ENCODE results near the gene NUTM1.
"Not testable (repeated sequence)": the region's sequence is repeated elsewhere in the genome, so short reads cannot be mapped to it uniquely, and the experiment has no call there.

NUTM1 gene

DNA sequence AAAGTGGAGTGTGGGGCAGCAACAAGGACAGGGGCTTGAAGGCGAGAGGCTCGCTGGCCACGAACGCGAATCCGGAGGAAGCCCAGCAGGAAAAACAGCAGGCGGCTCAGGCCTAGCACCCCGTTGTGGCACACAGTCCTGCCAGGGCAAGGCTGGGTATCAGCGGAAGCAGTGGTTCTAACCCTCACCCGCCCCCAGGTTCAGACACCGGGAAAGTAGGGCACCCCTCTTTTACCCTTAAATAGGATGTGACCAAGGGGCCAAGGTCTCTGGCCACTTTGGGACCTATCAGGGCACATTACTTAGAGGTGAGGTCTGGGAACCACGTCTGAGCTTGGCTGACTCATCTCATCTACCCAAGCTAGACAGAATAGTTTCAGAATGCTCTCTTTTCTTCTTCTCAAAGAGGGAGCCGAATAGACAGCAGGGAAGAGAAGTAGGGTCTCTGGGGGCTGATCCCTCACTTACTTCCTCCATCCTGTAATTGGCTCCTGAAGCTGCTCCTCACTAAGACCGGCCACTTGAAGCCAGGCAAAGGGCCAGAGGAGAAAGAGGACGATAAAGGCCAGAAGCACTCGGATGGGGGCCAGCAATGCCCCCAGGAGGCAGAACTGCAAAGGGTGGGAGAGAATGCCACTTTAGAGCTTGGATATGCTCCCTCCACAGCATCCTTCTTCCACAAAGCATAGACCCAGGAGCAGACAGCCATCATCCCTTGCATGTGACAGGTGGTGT, 22.1 kb downstream of the NUTM1 start:
- DNase-seq = no peak

DNA sequence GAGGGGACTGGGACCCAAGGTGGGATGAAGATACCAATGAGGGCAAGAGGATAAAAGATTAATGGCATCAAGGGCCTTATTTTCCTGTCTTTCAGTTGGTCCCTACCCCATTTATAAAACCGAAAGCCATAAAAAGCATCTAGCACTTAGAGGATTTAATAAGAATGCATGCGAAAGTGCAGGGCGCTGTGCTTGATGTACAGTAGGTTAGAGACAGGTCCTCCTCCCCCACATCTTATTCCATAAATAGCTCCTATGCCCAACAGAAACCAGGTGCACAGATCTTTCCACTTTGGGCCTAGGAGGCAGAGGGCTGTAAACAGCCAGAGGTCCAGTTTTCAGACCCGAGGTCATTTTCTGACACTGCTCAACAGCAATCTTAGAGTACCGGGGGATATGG, 22.7 kb downstream of the NUTM1 start:
- DNase-seq = no peak

DNA sequence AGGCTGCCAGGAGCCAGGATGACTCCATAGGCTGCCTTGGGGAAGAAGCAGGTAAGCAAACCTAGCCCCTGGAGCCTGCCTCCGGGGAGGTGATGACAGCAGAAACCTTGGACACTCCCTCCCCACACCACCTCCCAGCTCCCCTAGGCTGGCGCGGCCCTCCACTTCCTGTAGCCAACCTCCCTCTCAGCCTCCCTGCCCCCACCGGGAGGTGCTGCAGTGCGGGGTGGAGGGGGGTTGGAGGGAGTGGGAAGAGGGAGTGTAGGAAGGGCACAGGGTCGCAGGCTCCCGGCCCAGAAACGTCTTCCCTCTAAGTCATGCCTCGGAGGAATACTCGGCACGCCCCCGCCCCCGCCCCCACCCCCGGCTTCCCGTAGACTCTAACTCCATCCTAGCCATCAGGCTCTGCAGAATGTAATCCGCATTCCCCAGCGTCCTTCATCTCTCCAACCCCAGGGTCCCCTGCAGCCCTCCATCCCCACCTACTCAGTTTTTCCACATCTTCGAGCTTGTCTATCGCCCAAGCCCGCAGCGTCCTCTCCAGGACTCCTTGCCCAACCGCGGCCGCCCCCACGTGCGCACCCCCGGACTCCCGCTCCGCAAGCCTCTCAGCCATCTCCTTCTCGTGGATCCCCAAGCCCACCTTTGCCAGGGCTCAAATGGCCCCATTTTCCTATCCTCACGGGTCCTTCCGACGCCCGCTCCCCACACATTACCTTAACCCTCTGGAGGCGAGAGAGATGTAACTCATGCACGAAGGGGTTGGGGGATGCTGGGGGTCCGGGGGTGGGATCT, 23.4 kb downstream of the NUTM1 start:
- DNase-seq = no peak

DNA sequence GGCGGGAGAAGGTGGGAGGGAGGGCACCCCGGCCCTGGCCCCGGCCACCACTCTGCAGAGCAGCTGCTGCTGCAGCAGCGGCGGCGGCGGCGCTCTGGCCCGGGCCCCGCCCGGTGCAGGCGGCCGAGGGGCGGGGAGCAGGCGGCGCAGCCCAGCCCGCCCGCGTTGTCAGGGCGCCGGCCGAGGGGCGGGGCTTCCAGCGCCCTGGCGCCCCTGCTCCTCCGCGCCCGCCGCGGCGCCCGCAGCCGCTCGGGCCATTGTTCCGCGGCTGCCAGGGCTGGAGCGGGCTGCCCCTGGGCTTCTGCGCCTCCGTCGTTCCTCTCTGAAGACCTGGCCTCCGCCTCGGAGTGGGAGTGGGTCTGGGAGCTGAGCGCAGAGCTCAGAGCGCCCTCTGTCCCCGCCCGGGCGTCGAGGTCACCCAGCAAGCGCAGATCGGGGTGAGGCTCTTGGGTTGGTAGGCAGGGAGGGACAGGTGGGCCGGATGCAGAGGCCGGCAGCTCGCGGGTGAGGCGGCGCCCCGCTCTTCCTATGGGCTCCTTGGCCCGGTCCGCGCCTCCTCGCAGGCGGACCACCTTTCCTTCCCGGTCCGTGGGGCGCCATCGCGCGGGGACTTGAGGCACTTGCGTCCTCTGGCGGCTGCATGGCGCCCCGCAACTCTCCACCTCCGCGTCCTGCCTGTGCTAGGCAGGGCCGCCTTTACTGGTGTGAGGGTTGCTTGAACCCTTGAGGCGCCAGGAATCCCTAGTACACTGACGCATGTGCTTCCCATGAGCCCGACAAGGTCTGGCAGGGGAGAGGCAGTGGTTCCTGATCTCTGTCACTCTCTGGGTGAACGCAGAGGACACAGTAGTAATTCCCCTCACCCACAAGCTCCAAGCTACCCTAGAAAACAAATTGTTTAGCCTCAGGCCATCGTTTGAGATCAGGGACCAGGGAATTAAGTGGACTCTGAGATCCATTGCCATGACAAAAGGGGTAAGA, 24.3 kb downstream of the NUTM1 start, which contains the start of gene LPCAT4:
TSS of gene LPCAT4 (minus strand) at position 96 of the 981 bp plus-strand sequence. CDS start 96 bp downstream, outside the sequence.
- DNase-seq = peak; percentile 44

DNA sequence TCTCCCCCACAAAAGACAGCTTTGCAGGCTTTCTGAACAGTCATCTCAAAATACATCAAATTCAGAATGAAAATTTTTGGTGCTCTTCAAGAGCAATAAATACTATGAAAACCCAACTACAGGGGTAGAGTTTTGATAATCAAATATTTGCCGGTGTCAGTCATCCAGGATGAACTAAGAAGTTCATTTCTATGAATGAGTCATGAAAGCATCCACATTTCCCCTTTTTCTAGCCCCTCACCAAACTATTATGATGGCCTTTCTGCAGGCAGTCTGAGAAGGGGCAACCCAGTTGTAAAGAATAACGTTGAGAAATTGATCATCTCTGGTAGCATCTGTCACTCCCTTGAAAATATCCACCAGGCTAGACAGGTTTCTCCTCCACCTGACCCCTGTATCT, 27.0 kb downstream of the NUTM1 start:
- no peak for DNase-seq

DNA sequence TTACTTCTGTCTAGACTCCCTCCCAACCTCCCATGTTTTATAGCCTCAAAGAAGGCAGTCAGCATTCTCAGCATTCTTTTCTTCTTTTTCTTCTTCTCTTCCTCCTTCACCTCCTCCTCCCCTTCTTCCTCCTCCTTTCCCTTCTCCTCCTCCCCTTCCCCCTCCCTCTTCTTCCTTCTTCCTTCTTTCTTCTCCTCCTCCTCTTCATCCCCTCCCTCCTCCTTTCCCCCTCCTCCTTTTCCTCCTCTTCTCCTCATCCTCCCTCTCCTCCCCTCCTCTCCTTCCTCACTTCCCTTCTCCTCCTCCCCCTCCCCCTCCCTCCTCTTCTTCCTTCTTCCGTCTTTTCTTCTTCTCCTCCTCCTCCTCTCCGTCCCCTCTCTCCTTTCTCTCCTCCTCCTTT, 27.5 kb downstream of the NUTM1 start:
- DNase-seq = no peak

DNA sequence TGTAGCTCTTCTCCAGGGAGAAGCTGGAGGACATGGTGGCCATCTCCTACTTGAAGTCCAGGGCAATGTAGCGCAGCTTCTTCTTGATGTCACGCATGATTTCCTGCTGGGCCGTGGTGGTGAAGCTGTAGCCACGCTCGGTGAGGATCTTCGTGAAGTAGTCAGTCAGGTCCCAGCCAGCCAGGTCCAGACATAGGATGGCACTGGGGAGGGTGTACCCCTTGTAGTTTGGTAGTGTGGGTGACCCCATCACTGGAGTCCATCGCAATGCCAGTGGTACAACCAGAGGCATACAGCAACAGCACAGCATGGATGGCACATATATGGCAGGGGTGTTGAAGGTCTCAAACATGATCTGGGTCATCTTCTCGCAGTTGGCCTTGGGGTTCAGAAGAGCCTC, 30.8 kb downstream of the NUTM1 start:
- DNase-seq = no peak

DNA sequence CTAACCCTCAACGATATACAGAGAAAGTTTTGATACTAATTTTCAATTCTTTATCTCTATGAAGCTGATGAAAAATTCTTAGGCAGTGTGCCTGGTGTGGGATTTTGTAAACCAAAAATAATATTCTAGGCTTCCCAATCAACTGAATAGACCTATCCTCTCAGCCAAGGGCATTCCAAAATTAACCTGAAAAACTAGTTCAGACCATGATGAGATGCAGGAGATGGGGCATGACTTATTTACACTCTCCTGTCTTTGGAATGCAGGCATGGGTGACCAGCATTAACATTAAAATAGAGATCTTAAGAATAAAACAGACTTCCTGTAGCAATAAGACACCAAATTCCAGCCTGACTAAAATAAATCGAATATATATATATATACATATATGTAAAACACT, 31.7 kb downstream of the NUTM1 start:
- no peak for DNase-seq

DNA sequence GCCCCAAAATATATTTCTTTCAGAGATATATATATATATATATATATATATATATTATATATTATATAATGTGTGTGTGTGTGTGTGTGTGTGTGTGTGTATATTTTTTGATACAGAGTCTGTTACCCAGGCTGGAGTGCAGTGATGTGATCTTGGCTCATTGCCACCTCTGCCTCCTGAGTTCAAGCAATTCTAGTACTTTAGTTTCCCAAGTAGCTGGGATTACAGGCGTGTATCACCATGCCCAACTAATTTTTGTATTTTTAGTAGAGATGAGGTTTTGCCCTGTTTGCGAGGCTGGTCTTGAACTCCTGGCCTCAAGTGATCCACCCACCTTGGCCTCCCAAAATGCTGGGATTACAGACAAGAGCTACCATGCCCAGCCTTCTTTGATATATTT, 32.4 kb downstream of the NUTM1 start:
- not testable (repeated sequence) for DNase-seq

DNA sequence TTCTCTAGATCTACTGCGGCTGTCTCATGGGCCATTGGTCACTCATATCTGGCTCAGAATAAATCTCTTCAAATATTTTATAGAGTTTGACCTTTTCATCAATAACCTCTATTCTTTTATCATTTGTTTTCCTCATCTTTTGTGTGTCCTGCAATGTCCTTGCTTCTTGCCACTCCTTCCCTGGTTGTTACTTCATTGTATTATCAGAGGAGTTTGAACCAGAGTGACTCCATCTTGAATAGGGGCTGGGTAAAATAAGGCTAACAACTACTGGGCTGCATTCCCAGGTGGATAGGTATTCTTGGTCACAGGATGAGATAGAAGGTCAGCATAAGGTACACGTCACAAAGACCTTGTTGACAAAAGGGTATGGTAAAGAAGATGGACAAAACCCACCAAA, 33.7 kb downstream of the NUTM1 start:
- no peak for DNase-seq

DNA sequence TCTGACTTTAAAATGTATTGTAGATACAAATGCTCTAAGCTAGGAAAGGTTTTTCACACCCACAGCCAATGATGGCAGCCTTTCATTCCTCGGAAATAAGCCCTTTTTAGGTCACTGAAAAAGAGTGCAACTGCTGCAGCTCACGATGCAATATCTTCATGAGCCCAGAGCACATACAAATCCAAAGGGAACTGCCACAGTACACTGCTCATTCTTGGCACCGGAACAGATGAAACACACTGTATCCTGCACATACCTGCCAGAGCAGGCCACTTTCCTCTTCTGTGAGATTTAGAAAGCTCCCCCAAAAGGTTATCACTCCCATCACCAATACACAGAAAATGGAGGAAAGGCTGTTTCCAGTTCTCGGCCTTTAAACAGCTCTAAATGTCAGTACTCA, 37.4 kb downstream of the NUTM1 start:
- not testable (repeated sequence) for DNase-seq

DNA sequence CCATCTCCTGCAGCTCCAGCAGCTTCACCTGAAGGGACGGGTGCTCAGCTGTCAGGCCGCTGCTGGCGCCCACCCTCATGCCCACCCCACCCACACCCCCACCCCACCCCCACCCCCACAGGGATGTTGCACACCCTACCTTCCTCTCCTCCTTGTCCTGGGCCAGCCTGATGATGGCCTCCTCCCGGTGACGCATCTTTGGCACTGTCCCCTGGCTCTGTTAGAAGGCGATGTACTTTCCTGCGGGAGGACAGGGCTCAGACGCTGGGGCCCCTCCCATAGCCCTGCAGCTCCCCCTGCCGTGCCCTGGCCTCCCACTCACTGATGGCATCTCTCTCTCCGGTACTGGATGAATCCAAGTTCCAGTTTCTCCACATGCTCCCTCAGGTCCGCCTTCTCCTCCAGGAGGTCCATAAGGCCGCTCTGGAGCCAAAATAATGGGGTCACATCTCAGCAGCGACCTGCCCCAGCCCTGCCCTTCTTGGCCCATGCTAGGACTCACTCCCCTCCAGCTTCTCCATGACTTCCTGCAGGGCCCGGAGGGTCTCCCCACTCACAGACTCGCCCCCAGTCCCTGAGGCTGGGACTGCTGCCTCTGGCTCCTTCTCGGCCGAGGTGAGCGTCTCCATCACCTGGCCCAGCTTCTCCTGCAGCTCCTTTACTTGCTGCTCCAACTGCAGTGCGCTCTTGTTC, 38.9 kb downstream of the NUTM1 start:
- not testable (repeated sequence) for DNase-seq

DNA sequence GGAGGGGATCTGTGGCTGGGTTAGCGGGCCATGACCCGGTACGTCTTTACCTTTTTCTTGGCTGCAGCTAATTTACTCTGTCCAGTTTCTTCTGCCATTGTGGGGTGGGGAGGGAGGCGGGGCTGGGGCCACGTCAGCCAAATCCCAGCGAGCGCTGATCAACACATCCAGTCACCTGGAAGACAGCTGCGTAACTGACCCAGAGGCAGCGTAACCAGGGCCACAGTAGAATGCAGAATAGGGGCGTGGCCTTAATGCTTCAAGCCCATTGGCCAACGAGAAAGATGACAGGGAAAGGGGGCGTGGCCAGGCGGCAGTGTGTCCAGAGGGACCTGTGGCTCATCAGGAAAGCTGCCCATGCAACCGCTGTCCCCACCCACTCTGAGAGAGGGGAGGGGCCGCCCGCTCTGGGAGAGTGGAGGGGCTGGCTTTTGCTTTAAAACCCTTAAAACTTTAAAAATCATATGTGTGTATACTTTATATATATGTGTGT, 46.5 kb downstream of the NUTM1 start:
- DNase-seq = not testable (repeated sequence)

DNA sequence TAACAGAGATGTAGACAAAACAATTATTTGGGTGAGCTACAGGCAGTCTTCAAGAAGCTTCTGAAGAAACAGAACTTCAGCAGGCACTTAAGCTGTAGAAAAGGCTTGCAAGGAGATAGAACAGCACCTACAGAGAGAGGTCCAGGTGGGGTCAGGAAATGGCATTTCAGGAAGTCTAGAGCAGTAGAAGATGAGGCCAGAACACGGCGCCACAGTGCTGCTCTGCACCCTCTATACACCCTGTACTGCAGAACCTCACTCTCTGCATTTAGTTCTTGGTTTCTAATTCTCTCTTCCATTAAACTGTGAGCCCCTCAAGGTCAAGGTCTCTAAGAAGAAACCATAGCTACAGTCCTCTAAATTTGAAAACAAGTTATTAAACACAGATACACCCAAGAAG, 49.9 kb downstream of the NUTM1 start:
- not testable (repeated sequence) for DNase-seq

DNA sequence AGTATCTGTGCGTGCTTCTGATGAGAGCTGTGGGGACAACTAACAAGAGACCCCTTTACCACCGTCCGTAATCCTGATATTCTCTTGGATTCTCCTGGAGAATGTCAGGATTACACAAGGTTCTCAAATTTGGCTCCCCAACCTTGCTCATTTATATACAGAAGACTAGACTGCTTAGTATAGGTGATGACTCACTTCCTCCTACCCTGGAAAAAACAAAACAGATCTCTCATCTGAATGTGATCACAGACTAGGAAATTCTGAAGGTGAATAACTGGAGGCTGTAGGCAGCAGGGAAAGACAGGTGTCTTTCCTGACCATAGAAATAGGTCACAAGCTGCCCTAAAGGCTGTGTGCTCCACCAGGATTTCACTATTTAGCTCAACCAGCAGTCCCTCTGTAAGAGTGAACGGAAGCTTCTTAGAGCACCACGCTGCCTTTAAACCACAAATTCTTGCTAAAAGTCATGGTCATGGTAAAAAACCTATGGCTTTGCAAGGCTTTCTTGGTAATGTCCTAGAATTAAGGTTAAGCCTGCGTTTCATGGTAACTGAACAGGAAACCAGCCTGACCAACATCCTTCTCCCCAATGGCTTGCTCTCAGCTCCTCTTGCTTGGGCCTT, 54.6 kb downstream of the NUTM1 start:
- not testable (repeated sequence) for DNase-seq

DNA sequence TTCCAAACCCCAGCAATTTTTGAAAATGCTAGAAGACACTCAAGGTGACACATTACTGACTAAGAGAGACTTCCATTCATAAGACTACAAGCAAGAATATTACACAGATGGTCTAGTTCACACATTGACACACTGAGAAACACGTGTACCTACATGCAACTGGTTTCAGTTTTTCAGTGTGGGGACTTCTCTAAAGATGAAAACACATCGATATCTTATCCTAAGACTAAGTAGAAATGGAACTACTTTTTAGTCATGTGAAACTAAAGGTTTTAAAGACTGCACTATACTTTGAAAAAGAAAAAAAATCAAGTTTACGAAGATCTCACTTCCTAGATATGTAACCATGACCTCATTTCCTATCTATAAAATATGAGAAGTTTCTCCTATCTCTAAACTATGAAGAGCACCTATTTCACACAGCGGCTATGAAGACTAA, 60.1 kb downstream of the NUTM1 start:
- DNase-seq = not testable (repeated sequence)

DNA sequence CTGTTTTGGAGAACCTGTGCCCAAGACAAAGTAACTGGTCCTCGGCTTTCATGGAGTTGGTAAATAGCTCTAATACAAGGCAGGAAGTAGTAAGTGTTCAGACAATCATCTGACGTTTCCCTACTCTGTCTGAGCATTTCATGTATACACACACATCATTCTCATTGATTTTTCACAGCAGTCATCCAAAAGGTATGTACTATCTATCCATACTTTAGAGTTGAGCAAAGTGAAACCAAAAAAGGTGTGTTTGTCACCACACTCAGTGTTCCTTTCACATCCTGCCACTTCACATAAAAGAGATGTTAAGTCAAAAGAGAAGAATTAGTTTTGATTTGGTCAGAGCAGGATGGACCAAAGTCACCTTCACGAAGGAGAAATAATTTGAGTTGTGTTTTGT, 60.8 kb downstream of the NUTM1 start:
- not testable (repeated sequence) for DNase-seq

Data from NCI-H2107 (cell line).